SK-N-SH treated with all-trans-retinoic acid at 6 μM for 48 hours (cell line): ENCODE data around the gene UNC13C.

ENCODE experiments used
- CREB5 ChIP-seq: fragments of 250-450 bp; sonication (Bioruptor Pico); IDR thresholded peaks from 2 replicates; pipeline ENCODE4 v1.5.1; 2020; ENCODE audit warnings: low read depth, mild to moderate bottlenecking, moderate library complexity
- CSDC2 ChIP-seq: fragments of 250-450 bp; sonication (Bioruptor Pico); IDR thresholded peaks from 2 replicates; pipeline ENCODE4 v1.5.0; 2020; ENCODE audit warnings: mild to moderate bottlenecking, moderate library complexity
- PPARA ChIP-seq: fragments of 250-450 bp; sonication (Bioruptor Pico); IDR thresholded peaks from 2 replicates; pipeline ENCODE4 v1.5.0; 2020; ENCODE audit warnings: mild to moderate bottlenecking, borderline replicate concordance
- ZNF70 ChIP-seq: fragments of 450-650 bp; formaldehyde crosslinking; IDR thresholded peaks from 2 replicates; pipeline ENCODE4 v1.5.0; 2020; ENCODE audit warnings: mild to moderate bottlenecking, moderate library complexity
- ZNF8 ChIP-seq: fragments of 450-650 bp; formaldehyde crosslinking; IDR thresholded peaks from 2 replicates; pipeline ENCODE4 v1.5.0; 2020; ENCODE audit warnings: mild to moderate bottlenecking, moderate library complexity

DNA sequence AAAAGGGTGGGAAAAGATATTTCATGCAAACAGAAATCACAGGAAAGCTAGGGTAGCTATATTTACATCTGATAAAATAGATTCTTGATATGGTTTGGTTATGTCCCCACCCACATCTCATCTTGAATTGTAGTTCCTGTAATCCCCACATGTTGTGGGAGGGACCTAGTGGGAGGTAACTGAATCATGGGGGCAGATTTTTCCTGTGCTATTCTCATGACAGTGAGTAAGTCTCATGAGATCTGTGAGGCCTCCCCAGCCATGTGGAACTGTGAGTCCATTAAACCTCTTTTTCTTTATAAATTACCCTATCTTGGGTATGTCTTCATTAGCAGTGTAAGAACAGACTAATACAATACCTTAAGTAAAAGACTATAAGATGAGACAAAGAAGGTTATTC, 660.4 kb downstream of the UNC13C start:
- TF ChIP-seq ZNF8 (CRISPR knock-in tag) (no peak), ZNF70 (no peak), CSDC2 (no peak), CREB5 (CRISPR knock-in tag) (no peak), PPARA (CRISPR knock-in tag) (no peak)
